Fibroblast of skin of left quadriceps (primary cell): ENCODE measurements around the gene LRRC15.

ENCODE experiments used
- DNase-seq, 2 experiments: peaks; one replicate each; pipeline ENCODE4 v3.0.0-alpha.2; 2013; ENCODE audit warnings: low read depth in 2 of 2

Gene LRRC15

GRCh38 chr3:194333212-194333980 is 36.1 kb downstream of the LRRC15 start:
- peak in 1 of 2 experiments; percentile 69 for DNase-seq

- no peak for DNase-seq
These were observed 36.7 kb downstream of the LRRC15 start for GRCh38 chr3:194332858-194333211.

- peak in 1 of 2 experiments; percentile 60 for DNase-seq
These were observed 39.0 kb downstream of the LRRC15 start for GRCh38 chr3:194330579-194330978.

- no peak for DNase-seq
These were observed 39.4 kb downstream of the LRRC15 start for GRCh38 chr3:194330160-194330559.

- no peak for DNase-seq
These were observed 40.0 kb downstream of the LRRC15 start for GRCh38 chr3:194329583-194329965.

GRCh38 chr3:194328942-194329582 is 40.5 kb downstream of the LRRC15 start:
- DNase-seq, result no peak

- no peak for DNase-seq
These were observed 41.4 kb downstream of the LRRC15 start for GRCh38 chr3:194328053-194328657.

- DNase-seq, result no peak
These were observed 42.1 kb downstream of the LRRC15 start for GRCh38 chr3:194327218-194328052.

GRCh38 chr3:194326968-194327217 is 42.6 kb downstream of the LRRC15 start:
- DNase-seq, result no peak

- DNase-seq, result no peak
These were observed 43.2 kb downstream of the LRRC15 start for GRCh38 chr3:194326192-194326967.

- DNase-seq, result no peak
These were observed 44.0 kb downstream of the LRRC15 start for GRCh38 chr3:194325424-194326153.

GRCh38 chr3:194324823-194325327 is 44.7 kb downstream of the LRRC15 start:
- DNase-seq, result no peak

GRCh38 chr3:194323785-194324735 is 45.5 kb downstream of the LRRC15 start:
- DNase-seq, result no peak

- DNase-seq, result no peak
These were observed 46.8 kb downstream of the LRRC15 start for GRCh38 chr3:194322678-194323211.

- no peak for DNase-seq
These were observed 47.6 kb downstream of the LRRC15 start for GRCh38 chr3:194321693-194322640.

- DNase-seq, result no peak
These were observed 48.7 kb downstream of the LRRC15 start for GRCh38 chr3:194320744-194321243.

- no peak for DNase-seq
These were observed 49.4 kb downstream of the LRRC15 start for GRCh38 chr3:194320100-194320499.
